Stimulated activated CD4-positive, alpha-beta T cell treated with anti-CD3 and anti-CD28 coated beads, Interleukin-4, amount 100 ng/mL, for 48 hours (primary cell): ENCODE measurements around the gene KRTAP5-2.

Experiments
- DNase-seq, 2 donors: peaks; one replicate each; pipeline ENCODE4 v3.0.0-alpha.2; 2020; ENCODE audit warnings: low read depth in 2 of 2

KRTAP5-2 gene

DNA sequence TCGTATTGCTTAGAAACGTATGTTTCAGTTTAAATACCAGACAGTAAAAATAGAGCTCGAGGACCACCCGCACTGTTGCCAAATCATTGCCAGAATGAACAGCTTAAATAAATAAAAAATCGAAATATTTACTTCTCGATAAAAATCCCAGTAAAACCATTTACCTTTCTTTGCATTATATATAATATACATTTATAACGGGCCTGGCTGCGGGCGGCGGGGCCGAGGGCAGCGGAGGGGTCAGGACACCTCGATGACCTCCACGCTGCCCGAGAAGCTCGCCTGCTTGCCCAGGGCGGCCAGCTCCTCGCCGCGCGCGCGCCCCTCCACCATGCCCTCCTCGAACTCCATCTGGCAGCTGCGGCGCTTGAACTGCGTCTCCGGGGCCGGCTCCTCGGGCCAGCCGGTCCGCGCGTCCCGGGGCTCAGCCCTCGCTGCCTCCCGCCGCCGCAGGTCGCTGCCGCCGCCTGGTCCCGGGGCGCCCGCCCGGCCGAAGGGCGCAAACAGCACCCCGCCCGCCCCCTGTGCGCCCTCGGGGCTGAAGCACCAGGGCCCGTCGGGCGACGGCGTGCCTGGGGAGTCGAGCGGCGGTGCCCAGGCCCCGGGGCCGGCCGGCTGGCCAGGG lies 41.7 kb downstream of the KRTAP5-2 start:
- DNase-seq, result no peak

GRCh38 chr11:1555713-1556153 lies 42.4 kb downstream of the KRTAP5-2 start:
- DNase-seq, result no peak

- no peak for DNase-seq
Observed at GRCh38 chr11:1554981-1555712, 42.9 kb downstream of the KRTAP5-2 start.

- DNase-seq, result no peak
Observed at GRCh38 chr11:1553808-1554594, 44.1 kb downstream of the KRTAP5-2 start.

DNA sequence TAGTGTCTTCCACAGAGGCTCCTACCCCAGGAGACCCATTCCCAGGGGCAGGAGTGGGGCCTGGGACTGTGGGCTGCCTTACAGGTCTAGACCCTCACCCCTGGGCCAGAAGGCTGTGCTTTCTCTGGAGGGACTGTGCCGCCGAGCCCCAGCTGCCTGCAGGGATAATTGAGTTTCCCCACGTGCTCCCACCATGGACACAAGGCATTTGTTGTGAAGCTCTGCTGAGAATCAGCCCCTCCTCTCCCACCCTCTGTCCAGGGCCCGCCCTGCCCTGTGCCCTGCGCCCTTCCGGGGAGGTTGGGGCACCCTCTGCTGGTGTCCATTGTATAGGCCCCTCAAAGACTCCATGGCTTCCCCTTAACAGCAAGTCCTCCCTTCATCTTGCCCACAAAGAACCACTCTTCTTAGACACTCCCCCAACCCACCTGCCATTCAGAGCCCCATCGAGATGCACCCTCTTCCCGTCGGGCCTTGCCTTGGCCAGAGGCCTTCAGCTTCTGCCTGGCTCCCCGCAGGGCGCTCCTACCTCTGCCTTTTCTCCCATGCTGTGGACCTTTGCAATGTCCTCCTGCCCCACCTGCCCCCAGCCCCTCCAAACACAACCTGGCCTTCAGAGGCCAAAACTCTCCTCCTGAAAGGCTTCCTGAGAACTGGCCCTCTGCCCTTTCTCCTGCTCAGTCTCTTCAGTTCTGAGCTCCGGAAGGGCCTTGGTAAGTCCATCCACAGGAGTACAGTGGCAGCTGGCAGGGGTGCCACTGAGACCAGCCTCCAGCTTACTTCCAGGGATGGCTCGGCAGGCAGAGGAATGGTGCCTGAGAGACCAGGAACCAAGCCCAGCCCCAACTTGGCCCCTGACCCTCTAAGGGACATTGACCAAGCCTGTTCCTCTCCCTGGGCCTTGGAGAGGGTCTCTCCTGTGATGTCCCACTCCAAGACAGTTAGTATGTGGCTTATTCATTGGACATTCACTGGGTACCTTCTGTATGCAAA lies 48.5 kb downstream of the KRTAP5-2 start:
- DNase-seq, result no peak

DNA sequence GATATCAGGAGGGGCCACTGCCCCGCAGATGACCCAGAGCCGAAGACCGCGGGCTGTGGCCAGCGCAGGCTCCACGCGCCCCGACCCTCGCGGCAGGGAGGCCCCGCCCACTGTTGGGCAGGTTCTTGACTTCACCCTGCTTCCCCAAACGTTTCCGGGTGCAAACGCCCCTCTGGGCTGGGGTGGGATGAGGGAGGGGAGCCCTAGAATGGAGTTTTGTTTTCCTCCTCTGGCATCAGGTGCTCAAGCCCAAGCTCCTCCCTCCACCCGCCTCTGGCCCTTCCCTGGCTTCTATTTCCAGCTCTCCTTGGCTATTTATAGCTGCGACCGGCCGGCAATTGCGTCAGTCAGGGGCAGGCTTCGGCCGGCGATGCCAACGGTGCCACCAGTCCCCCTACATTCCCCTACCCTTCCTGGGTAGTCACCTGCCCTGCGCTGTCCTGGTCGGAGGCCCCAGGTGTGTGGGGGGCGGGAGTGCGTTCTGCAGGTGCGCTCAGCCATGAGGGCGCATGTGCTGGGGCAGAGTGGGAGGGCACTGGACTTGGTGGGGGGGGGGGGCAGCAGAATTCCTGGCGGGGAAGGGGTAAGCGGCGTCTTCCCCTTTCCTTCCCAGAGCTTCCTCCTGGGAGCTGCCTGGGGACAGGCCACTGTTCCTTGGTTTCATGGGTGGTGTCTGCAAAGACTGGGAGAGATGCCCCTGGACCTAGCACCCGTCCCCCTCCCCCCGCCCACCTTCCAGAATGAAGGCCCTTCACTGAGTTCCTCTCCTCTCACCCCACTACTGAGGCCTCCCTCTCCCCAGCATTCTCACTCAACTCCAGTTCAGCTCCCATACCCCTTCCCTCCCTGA lies 49.6 kb downstream of the KRTAP5-2 start:
- no peak for DNase-seq

DNA sequence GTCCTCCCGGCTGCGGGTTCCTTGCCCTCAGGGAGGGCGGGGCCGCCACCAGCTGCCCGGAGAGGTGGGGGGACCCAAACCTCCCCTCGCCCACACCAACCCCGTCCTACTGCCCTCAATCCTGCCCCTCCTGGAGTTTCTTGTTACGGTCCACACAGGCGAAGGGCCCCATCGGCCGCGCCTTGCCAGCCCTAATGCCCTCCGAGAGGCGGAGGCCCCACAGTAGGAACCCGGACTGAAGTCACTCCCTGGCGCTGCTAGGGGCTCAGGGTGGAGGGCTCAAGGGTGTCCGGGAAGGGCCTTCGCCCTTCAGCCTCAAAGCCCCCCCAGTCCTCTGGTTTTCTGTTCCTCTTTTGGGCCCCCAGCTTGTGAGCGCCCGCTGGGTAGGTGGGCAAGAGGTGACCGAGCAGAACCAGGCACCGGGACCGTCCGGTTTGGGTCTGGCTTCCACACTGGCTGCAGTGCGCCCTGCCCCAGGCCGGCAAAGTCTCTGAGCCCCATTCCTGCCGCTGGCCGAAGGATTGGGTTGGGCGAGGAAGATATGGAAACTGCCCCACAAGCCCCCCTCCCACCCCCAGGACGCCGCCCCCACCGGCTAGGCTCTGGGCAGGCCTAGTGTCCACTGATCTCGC lies 50.5 kb downstream of the KRTAP5-2 start:
- DNase-seq, result no peak
